Measurements from ENCODE around the gene RBBP6. TPM values are rescaled to one million over a fixed set of nuclear protein-coding genes. Genes with fewer than 3 reads are reported as not detected.
A peak's percentile ranks its signal among the peaks of the same experiment; 100 is the strongest.

RBBP6 gene
- total RNA-seq, 1 donor from 2014 or later = 52.3 TPM

DNA sequence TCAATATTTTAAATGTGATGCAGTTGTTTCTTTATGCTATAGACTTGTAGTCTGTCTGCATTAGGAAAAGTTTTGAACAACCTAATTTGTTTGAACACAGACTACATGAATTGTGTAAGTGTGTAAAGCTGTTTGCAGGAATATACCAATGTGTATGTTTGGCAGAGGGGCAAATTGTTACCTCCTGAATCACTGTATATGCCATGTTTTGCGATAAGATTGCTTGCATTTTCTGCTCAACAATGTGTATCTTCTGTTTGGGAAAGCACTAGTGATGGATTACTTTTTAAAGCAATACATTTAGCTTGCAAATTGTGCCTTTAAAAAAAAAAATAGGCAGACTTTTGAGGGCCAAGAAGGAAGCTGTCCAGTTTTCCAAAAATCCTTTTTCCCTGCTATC lies 14.6 kb downstream of the RBBP6 start:
- DNase-seq (ENCODE audit: low read depth) = no peak
- Histone ChIP-seq H3K36me3 (ENCODE audit: control insufficient read depth, insufficient read depth, low read length) (peaks cover 1% of the 10 kb centered on the region), H3K4me3 (ENCODE audit: low read depth, low read length) (no peak overlapping the region), H3K27me3 (ENCODE audit: control insufficient read depth, insufficient read depth, low read length) (no peaks in the 10 kb centered on the region)
- TF ChIP-seq, protein P1, sequence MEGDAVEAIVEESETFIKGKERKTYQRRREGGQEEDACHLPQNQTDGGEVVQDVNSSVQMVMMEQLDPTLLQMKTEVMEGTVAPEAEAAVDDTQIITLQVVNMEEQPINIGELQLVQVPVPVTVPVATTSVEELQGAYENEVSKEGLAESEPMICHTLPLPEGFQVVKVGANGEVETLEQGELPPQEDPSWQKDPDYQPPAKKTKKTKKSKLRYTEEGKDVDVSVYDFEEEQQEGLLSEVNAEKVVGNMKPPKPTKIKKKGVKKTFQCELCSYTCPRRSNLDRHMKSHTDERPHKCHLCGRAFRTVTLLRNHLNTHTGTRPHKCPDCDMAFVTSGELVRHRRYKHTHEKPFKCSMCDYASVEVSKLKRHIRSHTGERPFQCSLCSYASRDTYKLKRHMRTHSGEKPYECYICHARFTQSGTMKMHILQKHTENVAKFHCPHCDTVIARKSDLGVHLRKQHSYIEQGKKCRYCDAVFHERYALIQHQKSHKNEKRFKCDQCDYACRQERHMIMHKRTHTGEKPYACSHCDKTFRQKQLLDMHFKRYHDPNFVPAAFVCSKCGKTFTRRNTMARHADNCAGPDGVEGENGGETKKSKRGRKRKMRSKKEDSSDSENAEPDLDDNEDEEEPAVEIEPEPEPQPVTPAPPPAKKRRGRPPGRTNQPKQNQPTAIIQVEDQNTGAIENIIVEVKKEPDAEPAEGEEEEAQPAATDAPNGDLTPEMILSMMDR (IDR thresholded peaks at IDR 0.05; ENCODE audit: insufficient read depth, low read length, poor library complexity, severe bottlenecking) = no peak

DNA sequence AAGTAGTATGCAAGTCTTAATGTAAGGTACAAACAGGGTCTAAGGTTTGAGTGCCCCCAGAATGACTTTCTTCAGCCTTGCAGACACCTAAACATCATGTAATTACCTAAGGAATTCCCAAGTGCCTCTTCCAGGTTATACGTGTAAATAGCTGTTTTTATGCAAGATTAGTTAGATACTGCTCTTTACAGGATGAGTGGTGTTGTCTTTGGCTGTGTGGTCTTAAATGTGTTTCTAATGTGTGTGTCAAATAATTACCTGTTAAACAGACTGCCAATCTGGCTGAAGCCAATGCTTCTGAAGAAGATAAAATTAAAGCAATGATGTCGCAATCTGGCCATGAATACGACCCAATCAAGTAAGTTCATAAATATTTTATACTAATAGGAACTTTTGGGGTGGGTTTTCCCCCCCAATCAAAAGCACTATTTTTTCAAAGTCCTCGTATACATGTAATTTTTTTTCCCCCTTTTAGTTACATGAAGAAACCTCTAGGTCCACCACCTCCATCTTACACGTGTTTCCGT lies 16.0 kb downstream of the RBBP6 start:
- TF ChIP-seq, protein P1 (IDR thresholded peaks at IDR 0.05; ENCODE audit: insufficient read depth, low read length, poor library complexity, severe bottlenecking) = no peak

DNA sequence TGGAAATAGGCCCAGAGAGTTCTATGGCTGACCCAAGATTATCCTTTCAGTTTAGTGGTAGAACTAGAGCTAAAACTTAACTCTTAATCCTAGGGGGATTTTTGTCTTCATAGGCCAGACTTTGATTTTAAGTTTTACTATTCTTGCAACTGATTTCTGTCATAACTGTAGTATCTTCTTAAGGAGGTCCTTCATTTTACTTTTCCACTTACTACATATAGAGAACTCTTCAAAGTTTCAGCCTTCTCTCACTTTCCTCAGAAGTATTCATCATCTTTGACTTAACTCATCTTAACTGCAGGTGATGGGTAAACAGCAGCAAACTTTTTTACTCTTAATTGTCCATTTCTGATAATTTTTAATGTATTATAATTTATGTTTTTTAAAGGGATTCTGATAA lies 23.4 kb downstream of the RBBP6 start:
- no peak for DNase-seq (ENCODE audit: low read depth)
- no peak overlapping the region for H3K4me3 ChIP-seq (ENCODE audit: low read depth, low read length)
- TF ChIP-seq, protein P1 (IDR thresholded peaks at IDR 0.05; ENCODE audit: insufficient read depth, low read length, poor library complexity, severe bottlenecking) = no peak
- peaks cover 1% of the 10 kb centered on the region for H3K36me3 ChIP-seq (ENCODE audit: control insufficient read depth, insufficient read depth, low read length)
- H3K27me3 ChIP-seq (ENCODE audit: control insufficient read depth, insufficient read depth, low read length) = no peaks in the 10 kb centered on the region

More for the DNA sequence above, 16.0 kb downstream of the RBBP6 start:
- Histone ChIP-seq H3K36me3 (ENCODE audit: control insufficient read depth, insufficient read depth, low read length) (peaks cover 1% of the 10 kb centered on the region), H3K27me3 (ENCODE audit: control insufficient read depth, insufficient read depth, low read length) (no peaks in the 10 kb centered on the region), H3K4me3 (ENCODE audit: low read depth, low read length) (no peak overlapping the region)
- DNase-seq (ENCODE audit: low read depth) = no peak

DNA sequence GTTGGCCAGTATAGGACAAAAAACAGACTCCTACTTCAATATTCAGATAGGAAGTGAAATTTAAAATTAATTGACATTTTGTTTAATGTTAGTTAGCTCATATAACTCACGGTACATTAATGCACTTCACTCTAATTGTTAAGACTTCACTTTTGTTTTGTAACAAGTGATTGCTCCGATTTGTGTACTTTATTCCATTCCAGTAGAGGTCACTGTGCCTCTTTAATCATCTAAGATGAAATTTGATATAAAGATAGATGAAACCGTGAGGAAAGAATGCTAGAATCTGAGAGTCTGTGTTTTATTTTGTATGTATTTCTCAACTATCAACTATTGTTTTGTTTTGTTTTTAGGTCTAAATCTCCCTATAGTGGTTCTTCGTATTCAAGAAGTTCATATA lies 29.0 kb downstream of the RBBP6 start:
- no peak for DNase-seq (ENCODE audit: low read depth)
- no peaks in the 10 kb centered on the region for H3K36me3 ChIP-seq (ENCODE audit: control insufficient read depth, insufficient read depth, low read length)
- TF ChIP-seq, protein P1 (IDR thresholded peaks at IDR 0.05; ENCODE audit: insufficient read depth, low read length, poor library complexity, severe bottlenecking) = peak; percentile 19
- no peaks in the 10 kb centered on the region for H3K27me3 ChIP-seq (ENCODE audit: control insufficient read depth, insufficient read depth, low read length)
- H3K4me3 ChIP-seq (ENCODE audit: low read depth, low read length) = no peak overlapping the region

DNA sequence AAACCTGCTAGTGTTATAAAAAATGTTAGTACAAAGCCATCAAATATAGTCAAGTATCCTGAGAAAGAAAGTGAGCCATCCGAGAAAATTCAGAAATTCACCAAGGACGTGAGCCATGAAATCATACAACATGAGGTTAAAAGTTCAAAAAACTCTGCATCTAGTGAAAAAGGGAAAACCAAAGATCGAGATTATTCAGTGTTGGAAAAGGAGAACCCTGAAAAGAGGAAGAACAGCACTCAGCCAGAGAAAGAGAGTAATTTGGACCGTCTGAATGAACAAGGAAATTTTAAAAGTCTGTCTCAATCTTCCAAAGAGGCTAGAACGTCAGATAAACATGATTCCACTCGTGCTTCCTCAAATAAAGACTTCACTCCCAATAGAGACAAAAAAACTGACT lies 31.7 kb downstream of the RBBP6 start:
- DNase-seq (ENCODE audit: low read depth) = no peak
- H3K4me3 ChIP-seq (ENCODE audit: low read depth, low read length) = no peak overlapping the region
- H3K27me3 ChIP-seq (ENCODE audit: control insufficient read depth, insufficient read depth, low read length) = no peaks in the 10 kb centered on the region
- no peaks in the 10 kb centered on the region for H3K36me3 ChIP-seq (ENCODE audit: control insufficient read depth, insufficient read depth, low read length)
- TF ChIP-seq, protein P1 (IDR thresholded peaks at IDR 0.05; ENCODE audit: insufficient read depth, low read length, poor library complexity, severe bottlenecking) = no peak

DNA sequence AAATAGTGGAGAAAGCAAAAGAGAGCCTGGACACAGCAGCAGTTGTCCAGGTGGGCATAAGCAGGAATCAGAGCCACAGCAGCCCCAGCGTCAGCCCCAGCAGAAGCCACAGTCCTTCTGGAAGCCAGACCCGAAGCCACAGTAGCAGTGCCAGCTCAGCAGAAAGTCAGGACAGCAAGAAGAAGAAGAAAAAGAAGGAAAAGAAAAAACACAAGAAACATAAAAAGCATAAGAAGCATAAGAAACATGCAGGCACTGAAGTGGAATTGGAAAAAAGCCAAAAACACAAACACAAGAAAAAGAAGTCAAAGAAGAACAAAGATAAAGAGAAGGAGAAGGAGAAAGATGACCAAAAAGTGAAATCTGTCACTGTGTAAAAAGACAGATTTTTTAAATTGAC lies 32.7 kb downstream of the RBBP6 start:
- no peak for DNase-seq (ENCODE audit: low read depth)
- H3K4me3 ChIP-seq (ENCODE audit: low read depth, low read length) = no peak overlapping the region
- H3K27me3 ChIP-seq (ENCODE audit: control insufficient read depth, insufficient read depth, low read length) = no peaks in the 10 kb centered on the region
- H3K36me3 ChIP-seq (ENCODE audit: control insufficient read depth, insufficient read depth, low read length) = no peaks in the 10 kb centered on the region
- TF ChIP-seq, protein P1 (IDR thresholded peaks at IDR 0.05; ENCODE audit: insufficient read depth, low read length, poor library complexity, severe bottlenecking) = no peak
